Measurements from ENCODE around the gene GALNT16.

The GALNT16 gene

GRCh38 chr14:69317780-69318179, 57.8 kb downstream of the GALNT16 start:
- DNase-seq (ENCODE audit: low read depth), result no peak
- no peak overlapping the region for H3K4me3 ChIP-seq (ENCODE audit: low read depth, low read length)
- TF ChIP-seq POLR2A (IDR thresholded peaks at IDR 0.05; ENCODE audit: extremely low read depth, insufficient read length), result no peak
- no peak for TF ChIP-seq MYC (IDR thresholded peaks at IDR 0.05; ENCODE audit: low read depth, low read length)
- no peak for TF ChIP-seq MAX (IDR thresholded peaks at IDR 0.05; ENCODE audit: low read depth, low read length)
- TF ChIP-seq CTCF (IDR thresholded peaks at IDR 0.05; ENCODE audit: low read depth, low read length), result no peak

- H3K4me3 ChIP-seq (ENCODE audit: low read depth, low read length), result no peak overlapping the region
- TF ChIP-seq CTCF (IDR thresholded peaks at IDR 0.05; ENCODE audit: low read depth, low read length) (no peak), POLR2A (IDR thresholded peaks at IDR 0.05; ENCODE audit: extremely low read depth, insufficient read length) (no peak), MYC (IDR thresholded peaks at IDR 0.05; ENCODE audit: low read depth, low read length) (no peak), MAX (IDR thresholded peaks at IDR 0.05; ENCODE audit: low read depth, low read length) (no peak)
- DNase-seq (ENCODE audit: low read depth), result no peak
These were observed 58.3 kb downstream of the GALNT16 start for GRCh38 chr14:69318241-69318640.

GRCh38 chr14:69318901-69319475, 59.0 kb downstream of the GALNT16 start:
- H3K4me3 ChIP-seq (ENCODE audit: low read depth, low read length), result no peak overlapping the region
- TF ChIP-seq MAX (IDR thresholded peaks at IDR 0.05; ENCODE audit: low read depth, low read length) (no peak), POLR2A (IDR thresholded peaks at IDR 0.05; ENCODE audit: extremely low read depth, insufficient read length) (no peak), MYC (IDR thresholded peaks at IDR 0.05; ENCODE audit: low read depth, low read length) (no peak), CTCF (IDR thresholded peaks at IDR 0.05; ENCODE audit: low read depth, low read length) (no peak)
- no peak for DNase-seq (ENCODE audit: low read depth)

GRCh38 chr14:69319911-69320310, 60.0 kb downstream of the GALNT16 start:
- H3K4me3 ChIP-seq (ENCODE audit: low read depth, low read length), result no peak overlapping the region
- DNase-seq (ENCODE audit: low read depth), result no peak
- no peak for TF ChIP-seq CTCF (IDR thresholded peaks at IDR 0.05; ENCODE audit: low read depth, low read length)
- TF ChIP-seq MYC (IDR thresholded peaks at IDR 0.05; ENCODE audit: low read depth, low read length), result no peak
- no peak for TF ChIP-seq MAX (IDR thresholded peaks at IDR 0.05; ENCODE audit: low read depth, low read length)
- no peak for TF ChIP-seq POLR2A (IDR thresholded peaks at IDR 0.05; ENCODE audit: extremely low read depth, insufficient read length)

GRCh38 chr14:69320581-69321365, 60.8 kb downstream of the GALNT16 start:
- no peak for TF ChIP-seq CTCF (IDR thresholded peaks at IDR 0.05; ENCODE audit: low read depth, low read length)
- no peak for TF ChIP-seq POLR2A (IDR thresholded peaks at IDR 0.05; ENCODE audit: extremely low read depth, insufficient read length)
- TF ChIP-seq MYC (IDR thresholded peaks at IDR 0.05; ENCODE audit: low read depth, low read length), result no peak
- no peak for TF ChIP-seq MAX (IDR thresholded peaks at IDR 0.05; ENCODE audit: low read depth, low read length)
- no peak overlapping the region for H3K4me3 ChIP-seq (ENCODE audit: low read depth, low read length)
- no peak for DNase-seq (ENCODE audit: low read depth)

Data from NB4 (cell line).